ENCODE results near the gene F10.
"Not testable (repeated sequence)": the region's sequence is repeated elsewhere in the genome, so short reads cannot be mapped to it uniquely, and the experiment has no call there.

The F10 gene

DNA sequence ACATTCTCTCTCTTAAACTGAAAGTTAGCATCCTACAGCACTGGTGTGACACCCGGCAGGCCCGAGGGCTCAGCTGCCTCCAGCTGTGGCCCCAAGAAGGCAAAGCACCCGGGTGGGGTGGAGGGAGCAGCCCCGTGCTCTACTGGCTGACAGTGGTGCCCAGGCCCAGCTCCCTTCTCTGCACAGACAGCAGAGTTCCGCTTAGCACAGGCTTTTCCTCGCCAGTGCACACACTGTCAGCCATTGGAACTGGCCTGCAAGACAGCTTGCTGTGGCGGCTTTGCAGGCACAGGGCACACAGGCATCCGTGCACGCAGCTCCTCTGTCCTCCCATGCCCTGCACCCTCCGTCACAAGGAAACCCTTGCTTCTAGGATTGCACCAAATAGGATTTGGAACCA, 20.3 kb upstream of the F10 start:
- DNase-seq (ENCODE audit: low spot score): not testable (repeated sequence)

DNA sequence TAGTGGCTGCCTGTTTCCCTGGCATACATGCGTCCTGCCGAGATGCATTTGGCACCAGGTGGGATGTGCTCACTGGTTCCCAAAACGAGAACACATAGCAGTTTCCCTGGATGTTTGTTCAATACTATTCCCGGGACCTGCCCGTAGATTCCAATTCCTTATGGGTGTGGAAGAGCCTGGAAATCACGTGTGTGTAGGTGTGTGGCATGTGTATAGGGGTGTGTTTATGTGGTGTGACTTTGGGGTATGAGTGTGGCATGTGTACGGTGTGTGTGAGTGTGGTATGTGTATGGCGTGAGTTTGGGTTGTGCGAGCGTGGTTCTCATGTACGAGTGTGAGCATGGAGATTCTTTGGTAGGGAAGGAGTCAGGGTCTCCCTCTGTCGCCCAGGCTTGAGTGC, 19.9 kb upstream of the F10 start:
- no peak for DNase-seq (ENCODE audit: low spot score)

GRCh38 chr13:113103646-113104045, 19.0 kb upstream of the F10 start:
- DNase-seq (ENCODE audit: low spot score): no peak

- DNase-seq (ENCODE audit: low spot score): no peak
Observed at GRCh38 chr13:113105032-113105920, 17.3 kb upstream of the F10 start, which contains the start of gene F7. Gene F7, plus strand, starts transcription at chr13:113105791. Its CDS starts 51 bp downstream, at chr13:113105842.

DNA sequence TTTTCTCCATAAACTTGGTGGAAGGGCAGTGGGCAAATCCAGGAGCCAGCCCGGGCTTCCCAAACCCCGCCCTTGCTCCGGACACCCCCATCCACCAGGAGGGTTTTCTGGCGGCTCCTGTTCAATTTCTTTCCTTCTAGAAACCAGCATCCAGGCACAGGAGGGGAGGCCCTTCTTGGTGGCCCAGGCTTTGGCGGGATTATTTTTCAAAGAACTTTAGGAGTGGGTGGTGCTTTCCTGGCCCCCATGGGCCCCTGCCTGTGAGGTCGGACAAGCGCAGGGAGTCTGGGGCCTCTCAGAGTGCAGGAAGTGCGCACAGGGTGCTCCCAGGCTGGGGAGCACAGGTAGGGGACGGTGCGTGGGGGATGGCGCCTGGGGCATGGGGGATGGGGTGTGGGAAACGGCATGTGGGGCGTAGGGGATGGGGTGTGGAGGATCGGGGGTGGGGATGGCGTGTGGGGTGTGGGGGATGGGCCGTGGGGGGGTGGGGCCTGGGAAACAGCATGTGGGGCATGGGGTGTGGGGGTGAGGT, 16.6 kb upstream of the F10 start:
- no peak for DNase-seq (ENCODE audit: low spot score)

DNA sequence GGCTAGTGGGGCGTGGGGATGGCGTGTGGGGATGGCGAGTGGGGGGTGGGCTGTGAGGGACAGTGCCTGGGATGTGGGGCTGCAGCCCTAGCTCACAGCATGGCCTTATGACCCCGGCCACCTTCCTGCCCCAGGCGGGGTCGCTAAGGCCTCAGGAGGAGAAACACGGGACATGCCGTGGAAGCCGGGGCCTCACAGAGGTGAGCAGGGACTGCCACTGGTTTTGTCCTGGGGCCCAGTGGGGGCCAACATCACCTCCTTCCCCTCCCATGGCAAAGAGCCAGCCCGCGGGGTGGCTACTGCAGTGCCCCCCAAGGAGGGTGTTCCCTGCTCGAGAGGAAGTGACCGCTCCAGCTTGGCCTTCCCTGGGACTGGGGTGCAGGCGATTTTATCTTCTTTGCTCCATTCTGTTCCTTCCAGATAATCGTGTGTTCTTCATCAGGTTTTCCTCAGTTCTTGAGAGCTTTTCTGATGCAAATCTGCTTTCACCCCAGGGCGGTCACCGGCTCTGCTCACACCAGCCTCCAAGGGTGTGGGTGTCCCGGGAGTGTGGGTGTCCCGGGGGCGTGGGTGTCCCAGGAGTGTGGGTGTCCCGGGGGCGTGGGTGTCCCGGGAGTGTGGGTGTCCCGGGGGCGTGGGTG, 15.8 kb upstream of the F10 start:
- no peak for DNase-seq (ENCODE audit: low spot score)

DNA sequence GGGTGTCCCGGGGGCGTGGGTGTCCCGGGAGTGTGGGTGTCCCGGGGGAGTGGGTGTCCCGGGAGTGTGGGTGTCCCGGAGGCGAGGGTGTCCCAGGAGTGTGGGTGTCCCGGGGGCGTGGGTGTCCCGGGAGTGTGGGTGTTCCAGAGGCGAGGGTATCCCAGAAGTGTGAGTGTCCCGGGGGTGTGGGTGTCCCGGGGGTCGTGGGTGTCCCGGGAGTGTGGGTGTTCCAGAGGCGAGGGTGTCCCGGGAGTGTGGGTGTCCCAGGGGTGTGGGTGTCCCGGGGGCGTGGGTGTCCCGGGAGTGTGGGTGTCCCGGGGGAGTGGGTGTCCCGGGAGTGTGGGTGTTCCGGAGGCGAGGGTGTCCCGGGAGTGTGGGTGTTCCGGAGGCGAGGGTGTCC, 14.1 kb upstream of the F10 start:
- not testable (repeated sequence) for DNase-seq (ENCODE audit: low spot score)

GRCh38 chr13:113109151-113110047, 13.2 kb upstream of the F10 start:
- DNase-seq (ENCODE audit: low spot score): no peak

DNA sequence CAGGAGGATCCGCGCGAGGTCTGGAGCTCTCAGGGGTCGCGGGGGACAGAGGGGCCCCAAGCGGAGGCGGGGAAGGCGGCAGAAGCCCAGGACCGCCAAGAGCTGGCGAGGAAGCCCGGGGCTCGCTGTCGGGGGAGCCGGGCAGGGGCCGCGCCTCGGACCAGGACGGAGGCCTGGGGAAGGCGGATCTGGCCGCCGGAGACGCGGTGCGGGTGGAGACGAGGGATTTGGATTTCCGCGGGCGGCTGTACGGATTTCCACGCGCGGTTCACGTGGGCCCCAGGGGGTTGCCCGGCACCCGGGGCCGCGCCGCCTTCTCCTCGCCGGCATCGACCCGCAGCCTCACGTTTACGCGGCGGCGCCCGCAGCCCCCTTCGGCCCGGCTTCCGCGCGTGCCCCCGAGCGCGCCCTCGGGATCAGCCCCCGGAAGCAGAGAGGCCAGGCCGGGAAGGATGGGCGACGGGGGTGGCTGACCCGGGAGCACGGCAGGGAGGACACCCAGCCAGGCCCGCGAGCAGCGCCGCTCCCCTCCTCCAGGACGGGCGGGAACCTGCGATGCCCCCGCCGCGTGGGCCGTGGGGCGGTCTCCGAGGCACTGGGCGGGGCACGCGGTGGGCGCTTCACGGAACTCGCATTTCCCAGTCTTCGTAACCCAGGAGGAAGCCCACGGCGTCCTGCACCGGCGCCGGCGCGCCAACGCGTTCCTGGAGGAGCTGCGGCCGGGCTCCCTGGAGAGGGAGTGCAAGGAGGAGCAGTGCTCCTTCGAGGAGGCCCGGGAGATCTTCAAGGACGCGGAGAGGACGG, 12.3 kb upstream of the F10 start:
- DNase-seq (ENCODE audit: low spot score): no peak

GRCh38 chr13:113110852-113111315, 11.7 kb upstream of the F10 start:
- DNase-seq (ENCODE audit: low spot score): no peak

- not testable (repeated sequence) for DNase-seq (ENCODE audit: low spot score)
Observed at GRCh38 chr13:113111821-113112220, 10.8 kb upstream of the F10 start.

DNA sequence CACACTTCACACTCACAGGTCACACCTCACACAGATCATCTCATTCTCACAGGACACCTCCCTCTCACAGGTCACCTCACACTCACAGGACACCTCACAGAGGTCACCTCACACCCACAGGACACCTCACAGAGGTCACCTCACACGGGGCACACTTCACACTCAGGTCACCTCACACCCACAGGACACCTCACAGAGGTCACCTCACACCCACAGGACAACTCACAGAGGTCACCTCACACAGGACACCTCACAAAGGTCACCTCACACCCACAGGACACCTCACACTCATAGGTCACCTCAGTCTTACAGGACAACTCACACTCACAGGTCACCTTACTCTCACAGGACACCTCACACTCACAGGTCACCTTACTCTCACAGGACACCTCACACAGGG, 10.1 kb upstream of the F10 start:
- DNase-seq (ENCODE audit: low spot score): not testable (repeated sequence)

DNA sequence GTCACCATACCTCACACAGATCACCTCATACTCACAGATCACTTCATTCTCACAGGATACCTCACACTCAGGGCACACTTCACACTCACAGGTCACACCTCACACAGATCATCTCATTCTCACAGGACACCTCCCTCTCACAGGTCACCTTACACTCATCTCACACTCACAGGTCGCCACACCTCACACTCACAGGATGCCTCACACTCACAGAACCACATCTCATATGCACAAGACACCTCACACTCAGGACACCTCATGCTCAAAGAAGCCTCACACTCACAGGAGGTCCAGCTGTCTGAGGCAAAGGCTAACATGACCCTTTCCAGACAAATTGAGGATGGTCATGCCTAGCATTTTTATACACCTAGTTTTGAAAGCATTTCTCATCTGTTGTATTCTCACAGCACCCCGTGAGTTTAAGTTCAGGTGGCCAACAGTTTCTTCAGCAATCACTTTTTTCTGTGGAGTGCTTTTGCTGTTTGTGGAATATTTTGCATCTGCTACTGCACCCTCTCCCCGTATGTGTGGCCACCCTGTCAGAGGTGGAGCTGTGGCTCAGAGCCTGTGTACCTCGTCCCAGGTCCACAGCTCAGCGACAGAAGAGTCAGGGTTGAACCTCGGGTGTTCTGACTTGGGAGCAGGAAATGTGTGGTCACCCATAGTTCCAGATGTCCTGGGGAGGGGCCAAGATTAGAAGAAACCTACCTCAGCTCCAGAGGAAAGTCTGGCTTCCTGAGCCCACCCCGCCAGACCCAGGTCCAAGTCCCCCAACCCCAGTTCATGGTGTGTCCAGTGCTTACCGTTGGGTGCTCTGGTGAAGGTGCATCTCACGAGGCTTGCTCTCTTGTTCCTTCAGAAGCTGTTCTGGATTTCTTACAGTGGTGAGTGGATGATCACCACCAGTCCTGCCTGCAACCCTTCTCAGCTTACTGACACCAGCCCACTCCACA, 9.4 kb upstream of the F10 start:
- no peak for DNase-seq (ENCODE audit: low spot score)

DNA sequence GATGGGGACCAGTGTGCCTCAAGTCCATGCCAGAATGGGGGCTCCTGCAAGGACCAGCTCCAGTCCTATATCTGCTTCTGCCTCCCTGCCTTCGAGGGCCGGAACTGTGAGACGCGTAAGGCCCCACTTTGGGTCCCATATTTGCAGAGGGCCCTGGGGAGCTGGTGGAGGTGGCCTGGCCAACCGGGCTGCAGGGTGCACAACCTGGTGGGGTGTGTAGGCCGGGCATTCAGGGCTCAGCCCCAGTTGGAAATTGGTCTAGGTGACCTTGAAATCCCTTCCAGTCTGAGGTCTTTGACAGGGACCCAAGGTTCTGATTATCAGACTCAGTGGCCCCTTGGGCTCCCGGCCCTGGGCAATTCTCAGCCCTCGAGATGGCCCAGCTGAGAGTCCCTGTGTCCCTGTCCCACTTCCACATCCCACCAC, 8.7 kb upstream of the F10 start:
- DNase-seq (ENCODE audit: low spot score): no peak

GRCh38 chr13:113114511-113115362, 7.9 kb upstream of the F10 start:
- no peak for DNase-seq (ENCODE audit: low spot score)

DNA sequence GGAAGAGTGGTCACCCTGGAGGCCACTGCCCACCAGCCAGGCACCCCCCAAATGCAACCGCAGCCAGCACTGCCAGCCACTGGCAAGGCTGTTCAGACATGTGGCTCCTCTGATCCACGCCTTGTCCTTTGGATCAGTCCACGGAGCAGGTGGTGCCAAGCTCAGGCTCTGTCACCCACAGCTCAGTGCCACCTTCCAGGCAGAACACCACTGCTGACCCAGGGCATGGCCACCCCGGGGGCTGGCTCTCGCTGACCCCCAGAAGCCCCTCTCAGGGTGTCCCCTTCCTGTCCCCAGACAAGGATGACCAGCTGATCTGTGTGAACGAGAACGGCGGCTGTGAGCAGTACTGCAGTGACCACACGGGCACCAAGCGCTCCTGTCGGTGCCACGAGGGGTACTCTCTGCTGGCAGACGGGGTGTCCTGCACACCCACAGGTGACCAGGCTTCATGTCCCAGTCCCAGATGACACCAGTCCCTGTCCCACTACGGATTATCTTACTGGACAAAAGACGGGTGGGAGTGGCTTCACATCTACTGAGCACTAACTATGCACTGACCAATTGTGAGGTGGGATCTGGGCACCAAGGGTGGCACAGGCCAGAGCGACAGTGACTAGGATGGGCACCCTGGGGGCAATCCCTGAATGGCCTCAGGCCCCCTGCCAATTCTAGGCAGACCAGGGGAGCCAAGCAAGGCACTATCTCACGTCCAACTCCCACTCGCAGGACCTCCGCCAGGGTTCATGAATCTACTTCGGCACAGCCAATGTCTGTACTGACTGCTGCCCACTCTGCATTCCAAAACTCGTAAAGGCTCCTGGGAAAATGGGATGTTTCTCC, 7.0 kb upstream of the F10 start:
- no peak for DNase-seq (ENCODE audit: low spot score)

- no peak for DNase-seq (ENCODE audit: low spot score)
Observed at GRCh38 chr13:113116206-113116800, 6.3 kb upstream of the F10 start.

DNA sequence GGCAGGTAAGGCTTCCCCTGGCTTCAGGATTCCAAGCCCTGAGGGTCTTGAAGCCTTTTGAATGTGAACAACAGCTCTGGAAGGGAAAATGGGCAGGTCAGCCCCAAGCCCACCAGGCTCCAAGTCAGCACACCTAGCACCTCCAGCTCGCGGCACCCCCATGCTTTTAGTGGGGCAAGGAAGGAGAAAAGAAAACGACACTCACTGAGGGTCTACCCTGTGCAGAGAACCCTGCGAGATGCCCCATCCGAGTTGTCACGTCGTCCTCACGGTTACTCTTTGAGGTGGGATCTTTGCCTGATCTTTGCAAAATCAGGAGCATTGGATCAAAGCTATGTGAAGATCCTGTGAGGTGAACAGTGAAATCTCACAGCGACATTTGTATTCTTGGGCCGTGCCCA, 5.7 kb upstream of the F10 start:
- DNase-seq (ENCODE audit: low spot score): no peak
